ENCODE results near the gene COL26A1.

DNA sequence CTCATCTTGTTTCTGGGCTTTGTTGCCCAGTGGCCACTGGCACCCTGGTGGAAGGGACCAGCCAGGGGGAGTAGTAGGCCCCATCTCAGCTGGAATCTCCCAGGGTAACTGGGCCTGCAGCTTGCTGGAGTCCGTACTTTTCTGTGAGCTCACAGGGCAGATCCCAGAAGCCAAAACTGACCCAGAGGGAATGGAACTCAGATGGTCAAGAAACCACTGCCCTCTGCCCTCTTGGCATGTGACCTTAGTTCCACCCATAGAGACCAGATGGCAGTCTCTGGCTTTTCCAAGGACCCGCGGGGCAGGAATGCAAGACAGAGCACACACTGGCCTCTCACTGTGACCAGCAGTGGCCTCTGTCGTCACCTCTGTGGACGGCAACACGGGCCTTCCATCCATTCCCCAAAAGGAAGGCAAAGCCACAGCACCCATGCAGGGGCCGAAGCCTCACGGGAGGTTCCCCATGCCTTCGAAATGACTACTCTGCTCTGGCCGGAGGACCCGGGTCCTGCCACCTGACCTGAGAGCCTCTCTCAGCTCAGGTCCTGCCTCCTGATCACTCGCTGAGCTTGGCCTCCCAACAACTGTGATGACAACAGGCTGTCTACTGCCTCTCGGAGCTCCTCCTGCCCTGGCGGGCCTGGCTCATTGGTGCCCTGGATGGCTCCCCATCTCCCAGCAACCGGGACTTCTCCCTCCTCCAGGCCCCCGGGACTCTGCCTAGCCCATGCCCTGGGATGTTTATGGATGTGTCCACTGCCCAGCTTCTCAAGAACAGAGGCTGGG lies 236.5 kb downstream of the COL26A1 start:
- TF ChIP-seq, protein P1, sequence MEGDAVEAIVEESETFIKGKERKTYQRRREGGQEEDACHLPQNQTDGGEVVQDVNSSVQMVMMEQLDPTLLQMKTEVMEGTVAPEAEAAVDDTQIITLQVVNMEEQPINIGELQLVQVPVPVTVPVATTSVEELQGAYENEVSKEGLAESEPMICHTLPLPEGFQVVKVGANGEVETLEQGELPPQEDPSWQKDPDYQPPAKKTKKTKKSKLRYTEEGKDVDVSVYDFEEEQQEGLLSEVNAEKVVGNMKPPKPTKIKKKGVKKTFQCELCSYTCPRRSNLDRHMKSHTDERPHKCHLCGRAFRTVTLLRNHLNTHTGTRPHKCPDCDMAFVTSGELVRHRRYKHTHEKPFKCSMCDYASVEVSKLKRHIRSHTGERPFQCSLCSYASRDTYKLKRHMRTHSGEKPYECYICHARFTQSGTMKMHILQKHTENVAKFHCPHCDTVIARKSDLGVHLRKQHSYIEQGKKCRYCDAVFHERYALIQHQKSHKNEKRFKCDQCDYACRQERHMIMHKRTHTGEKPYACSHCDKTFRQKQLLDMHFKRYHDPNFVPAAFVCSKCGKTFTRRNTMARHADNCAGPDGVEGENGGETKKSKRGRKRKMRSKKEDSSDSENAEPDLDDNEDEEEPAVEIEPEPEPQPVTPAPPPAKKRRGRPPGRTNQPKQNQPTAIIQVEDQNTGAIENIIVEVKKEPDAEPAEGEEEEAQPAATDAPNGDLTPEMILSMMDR (conservative IDR thresholded peaks at IDR 0.05; ENCODE audit: low read length) = no peak
- no peak for TF ChIP-seq EZH2phosphoT487 (IDR thresholded peaks at IDR 0.05; ENCODE audit: borderline replicate concordance, low read depth, low read length)

All from OCI-LY7 (cell line).